IPS DF 4.7 (cell line): Measurements from ENCODE around the gene RTL1.

Experiments
- DNase-seq: peaks from one replicate; pipeline ENCODE4 v3.0.0-alpha.2; 2013; ENCODE audit warnings: low spot score; ENCODE audit errors: extremely low read depth

Gene RTL1

DNA sequence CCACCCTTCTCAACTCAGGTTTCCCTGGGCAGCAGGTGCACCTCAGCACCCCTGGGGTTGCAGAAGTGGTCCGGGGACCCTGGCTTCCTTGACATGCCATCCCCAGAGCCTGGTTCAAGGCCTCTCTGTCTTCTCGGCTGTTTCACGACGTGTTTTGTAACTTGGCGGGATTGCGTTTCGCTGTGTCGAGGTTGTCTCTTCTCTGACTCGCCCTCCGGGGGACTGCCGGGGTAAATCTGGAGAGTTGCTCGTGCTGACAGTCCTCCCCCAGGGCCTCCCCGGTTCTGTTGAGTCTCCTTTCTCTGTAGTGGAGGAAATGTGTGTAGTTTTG is 52.0 kb downstream of the RTL1 start:
- no peak for DNase-seq

DNA sequence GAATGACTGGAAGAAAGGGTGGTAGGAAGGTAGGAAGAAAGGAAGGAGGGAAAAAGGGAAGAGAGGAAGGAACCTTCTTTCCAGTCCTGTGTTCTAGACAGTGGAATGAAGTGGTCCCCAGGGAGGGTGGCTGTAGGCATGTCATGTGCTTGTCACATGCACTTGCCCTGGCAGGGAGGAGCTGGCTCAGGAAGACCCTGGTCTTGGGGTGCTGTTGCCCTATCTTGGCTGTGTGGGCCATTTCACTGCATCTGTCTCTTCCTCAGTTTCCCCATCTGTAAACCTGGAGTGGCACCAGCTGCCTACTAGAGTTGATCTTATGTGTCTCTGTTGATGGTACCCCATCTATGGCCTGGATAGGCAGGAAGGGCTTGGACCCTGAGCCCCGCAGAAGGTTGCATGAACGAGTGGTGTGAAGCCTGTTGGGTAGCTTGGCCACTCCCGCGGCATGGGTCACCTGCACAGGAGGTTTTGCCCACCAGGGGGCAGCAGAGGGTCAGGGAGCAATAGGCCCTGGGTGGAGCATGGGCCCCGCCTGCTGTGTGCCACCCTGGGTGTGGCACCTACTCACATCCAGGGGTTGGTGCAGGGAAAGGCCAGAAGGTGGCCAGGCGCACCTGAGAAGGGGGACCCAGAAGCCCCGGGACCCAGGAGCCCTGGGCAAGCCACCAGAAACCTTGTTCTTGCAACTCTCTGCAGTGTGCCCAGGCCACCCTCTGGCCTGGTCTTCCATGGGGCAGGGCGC is 52.5 kb downstream of the RTL1 start:
- DNase-seq, result peak; percentile 38

DNA sequence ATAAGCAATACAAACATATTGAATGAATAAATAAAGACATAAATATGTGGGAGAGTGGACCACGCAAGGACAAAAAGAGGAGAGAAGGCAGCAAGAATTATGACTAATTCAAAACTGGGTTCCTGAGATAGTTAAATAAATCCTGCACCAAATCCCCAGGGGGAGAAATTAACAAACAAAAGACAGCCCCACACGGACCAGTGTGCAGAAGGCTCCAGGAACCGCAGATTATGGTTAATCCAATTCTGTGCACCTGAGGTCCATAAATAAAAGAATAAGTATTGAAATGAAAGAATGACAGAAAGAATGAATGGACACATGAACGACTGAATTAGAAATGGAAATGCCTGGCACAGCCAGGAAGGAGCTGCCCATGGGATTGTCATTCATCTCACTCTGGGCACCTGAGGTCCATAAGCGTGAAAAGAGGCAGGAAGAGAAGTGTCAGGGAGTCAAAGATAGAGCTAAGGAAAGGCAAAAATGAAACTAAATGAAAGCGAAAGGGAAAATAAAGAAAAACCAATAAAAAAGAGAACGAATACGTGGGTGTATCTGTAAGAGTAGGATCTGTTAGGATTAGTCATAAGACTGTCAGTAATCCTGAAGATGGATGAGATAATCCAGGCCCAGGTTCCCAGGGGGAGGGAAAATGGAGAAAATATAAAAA is 54.3 kb downstream of the RTL1 start:
- DNase-seq, result no peak

DNA sequence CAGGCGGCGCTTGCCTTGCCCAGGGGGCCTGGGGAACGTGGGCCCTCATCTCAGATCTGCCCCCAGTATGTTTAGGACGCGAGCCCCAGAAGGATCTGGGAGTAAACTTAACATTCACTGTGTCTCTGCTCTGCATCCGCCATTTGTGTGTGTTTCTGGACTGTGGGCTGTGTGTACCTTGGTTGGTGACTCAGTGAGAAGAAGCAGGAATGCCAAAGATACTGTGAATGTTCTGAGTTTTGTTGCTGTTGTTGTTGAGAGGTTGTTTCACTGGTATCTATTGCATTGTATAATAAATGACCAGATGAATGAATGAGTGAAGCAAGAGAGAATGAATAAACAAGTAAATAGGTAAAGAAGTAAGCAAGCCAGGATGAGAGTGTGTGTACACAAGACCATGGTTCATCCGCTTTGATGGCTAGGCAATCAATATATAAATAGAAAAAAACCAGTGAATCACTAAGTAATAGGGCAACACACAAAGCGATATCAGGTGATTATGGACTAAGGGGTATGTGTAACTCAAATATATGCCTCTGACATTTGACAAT is 57.1 kb downstream of the RTL1 start:
- no peak for DNase-seq

DNA sequence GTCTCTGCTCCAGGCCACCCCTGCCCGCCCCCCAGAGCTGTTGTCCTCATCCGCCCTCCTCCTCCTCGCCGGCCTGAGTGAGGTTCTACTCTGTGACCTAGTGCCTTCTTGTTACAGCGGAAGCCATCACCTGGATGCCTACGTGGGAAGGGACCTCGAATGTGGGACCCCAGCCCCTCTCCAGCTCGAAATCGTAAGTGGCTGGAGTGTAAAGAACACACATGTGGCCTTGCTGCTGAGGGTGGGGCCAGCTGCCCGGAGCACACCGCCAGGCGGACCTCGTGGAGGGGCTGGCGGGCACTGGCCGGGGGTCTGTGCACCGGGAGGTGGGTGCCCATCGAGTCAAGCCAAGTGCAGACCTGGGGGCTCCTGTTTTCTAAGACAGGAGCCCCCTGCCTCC is 58.2 kb downstream of the RTL1 start:
- DNase-seq, result no peak

DNA sequence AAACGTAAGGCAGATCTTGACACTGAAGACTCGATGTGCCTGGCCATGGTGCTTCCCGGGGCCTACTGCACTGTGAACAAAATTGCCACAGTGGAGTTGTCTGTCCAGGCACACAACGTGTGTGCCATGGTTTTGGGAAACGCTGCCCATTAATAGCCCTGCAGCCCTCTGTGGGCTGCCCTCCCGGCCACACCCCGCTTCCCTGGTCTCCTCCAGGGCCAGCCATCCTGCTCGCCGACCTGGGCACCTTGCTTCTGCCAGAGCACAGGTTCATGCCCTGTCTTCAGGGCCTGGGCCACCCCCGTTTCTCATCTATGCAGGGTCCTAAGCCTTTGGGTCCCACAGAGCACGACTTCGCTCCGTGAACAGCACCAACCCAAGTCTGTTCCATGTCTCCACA is 58.7 kb downstream of the RTL1 start:
- DNase-seq, result no peak

DNA sequence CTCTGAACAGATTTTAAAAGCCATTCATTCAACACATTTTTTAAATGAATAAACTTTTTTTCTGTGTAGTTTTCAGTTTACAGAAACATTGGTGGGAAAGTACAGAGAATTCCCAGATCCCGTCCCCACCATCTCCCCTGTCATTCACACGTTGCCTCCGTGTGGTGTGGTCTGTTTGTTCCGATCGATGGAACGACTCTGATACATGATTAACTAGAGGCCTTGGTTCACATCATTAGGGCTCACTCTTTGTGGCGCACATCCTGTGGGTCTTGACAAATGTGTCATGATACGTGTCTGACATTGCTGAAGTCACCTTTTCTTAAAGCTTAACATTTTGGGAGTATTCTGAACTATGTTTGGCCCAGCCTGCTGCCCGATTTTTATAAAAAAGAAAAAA is 59.1 kb downstream of the RTL1 start:
- DNase-seq, result no peak

DNA sequence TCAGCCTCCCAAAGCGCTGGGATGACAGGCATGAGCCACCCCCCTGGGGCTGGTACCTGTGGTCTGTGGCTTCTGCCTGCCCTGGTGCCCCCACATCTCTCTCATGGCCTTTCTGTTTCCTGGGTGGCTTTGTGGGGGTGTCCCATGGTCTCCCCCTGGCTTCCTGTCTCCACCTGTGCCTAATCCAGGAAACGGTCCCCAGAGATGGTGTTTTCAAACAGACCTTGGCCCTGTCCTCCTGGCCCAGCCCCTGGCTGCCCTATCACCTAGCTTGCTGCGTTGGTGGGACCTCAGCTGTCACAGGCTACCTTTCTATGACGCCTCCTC is 59.5 kb downstream of the RTL1 start:
- DNase-seq, result no peak

DNA sequence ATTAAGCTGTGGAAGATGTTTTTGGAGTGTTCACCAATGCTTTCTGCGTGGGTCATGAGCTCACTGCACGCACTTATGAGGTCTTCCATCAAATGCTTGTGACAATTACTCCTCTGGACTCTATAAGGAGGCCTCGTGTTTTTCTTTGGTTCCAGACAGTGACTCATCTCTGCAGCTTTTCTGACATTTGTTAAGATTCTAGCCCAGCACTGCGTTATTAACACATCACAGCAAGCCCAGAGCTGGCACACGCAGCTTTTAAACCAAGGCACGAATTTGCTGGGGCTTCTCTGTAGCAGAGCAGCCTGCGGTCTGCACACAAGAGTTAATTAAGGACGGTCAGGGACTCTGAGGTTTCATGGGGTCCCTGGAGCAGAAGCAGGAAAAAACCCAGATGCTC is 60.7 kb downstream of the RTL1 start:
- no peak for DNase-seq

DNA sequence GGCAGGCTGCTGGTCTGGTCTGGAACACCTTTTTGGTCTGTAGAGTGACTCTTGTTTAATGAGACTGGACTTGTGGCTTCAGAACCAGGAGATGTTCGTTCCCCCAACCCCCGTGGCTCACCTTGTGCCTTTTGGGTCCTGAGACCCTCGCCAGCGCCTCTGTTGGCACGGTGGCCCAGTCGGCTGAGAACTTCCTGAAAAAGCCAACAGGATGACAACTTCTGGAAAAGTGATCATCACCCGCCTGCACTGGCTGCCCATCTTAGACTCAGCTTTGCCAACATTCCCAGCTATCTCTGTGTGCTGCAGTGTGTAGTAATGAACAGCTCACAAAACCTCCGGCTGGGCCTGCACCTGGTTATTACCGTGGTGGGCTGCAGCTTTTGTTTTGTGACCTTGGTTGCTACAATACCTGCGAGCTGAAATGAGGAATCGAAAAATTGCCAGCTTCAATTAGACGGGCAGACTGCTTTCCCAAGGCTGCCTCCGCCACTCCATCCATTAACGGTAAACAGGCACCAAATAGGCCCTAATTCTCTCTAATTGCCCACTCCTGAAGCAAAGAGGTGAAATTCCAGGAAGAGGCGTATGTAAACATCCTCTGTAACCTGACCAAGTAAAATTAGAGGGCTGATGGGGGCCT is 61.6 kb downstream of the RTL1 start:
- no peak for DNase-seq

DNA sequence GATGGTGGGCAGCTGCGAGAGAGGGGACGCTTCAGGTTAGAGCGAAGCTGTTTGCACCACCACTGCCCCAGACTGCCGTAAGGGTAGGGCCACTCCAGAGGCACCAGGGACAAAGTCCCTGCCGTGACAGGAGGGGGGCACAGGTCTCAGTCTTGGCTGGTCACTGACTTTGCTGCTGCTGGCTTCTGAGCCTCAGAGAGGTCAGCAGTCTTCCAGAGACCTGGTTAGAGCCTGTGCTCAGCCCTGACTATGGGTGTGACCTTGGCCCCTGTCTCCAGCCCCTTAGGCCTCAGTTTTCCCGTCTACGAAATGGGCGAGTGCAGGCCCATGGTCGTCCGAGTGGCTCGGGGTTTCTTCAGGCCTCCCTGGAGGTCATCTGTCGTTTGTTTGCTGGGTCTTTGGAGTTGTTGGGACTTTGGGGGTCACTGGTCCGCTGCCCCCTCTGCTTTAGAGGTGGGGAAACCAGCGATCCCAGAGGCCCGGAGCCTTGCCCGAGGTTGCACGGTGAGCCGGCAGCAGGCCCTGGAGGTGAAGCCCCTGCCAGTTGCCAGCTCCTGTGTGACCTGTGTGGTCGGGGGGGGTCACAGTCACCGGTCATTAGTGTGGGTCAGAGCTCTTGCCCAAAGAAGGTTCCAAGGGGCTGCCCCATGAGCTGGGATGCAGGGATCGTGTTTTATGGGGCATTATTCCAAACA is 62.3 kb downstream of the RTL1 start:
- DNase-seq, result no peak

DNA sequence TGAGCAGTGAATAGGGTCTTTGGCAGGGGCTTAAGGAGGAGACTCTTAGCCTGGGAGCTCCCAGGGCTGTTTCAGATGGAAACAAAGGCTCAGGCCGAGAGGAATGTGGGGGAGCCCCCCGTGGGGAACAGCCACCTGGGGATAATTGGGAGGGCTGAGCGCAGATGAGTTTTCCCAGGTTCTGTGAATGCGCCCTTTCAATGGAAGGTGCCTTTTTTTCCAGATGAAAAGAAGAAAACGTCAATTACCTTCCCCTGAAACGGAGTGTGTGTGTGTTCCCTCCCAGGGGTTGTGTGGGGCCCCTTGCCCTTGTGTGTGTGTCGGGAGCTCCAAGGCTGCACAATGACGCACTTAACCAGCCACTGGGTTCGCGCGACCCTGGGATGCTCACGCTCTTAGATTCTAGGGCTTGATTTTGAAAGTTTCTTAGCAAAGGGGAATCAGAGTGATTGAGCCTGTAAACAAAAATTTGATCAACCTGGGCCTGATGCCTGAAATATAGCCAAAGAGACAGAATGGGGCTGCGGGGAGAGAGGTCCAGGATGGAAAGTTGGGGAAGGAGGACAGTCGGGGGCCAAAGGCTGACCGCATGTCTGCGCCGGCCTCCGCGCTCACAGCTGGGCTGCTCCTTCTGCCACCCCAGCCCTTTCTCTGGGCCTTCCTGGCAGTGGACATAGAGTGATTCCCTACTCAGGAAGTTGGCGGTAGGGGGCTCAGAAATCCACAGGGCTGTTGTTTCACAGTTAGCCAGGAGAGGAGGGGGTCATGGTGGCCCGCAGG is 63.0 kb downstream of the RTL1 start:
- no peak for DNase-seq

DNA sequence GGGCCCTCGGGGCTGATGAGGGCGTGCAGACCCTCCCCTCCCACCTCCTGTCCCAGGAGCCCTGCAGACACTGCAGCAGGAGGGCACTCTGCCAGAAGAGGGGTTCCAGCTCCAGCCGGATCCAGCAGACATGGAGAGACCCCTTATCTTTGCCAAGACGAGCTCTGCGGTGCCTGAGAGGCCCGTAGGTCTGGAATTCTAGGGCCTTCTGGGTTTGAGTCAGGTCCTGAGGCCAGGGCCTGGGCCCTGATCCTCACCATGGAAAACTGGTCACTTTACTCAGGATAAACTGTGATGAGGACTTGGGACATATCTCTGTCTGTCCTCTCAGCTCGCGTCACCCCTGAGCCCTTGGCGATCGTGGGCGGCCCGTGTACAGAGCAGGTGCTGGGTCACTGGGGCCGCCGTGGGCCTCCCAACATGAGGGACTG is 63.8 kb downstream of the RTL1 start:
- no peak for DNase-seq

DNA sequence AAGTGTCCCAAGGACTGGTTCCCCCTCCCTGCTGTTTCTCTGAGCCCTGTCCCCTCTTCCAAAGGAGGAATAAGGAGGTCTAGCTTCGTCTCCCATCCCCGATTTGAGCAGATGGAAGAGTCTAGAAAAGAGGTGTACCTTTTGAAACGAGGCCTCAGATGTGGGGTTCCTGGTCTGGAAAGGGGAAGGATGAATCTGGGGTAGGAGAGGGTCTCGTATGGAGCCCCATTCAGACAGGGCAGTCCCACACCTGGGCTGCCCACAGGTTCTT is 64.3 kb downstream of the RTL1 start:
- DNase-seq, result no peak

DNA sequence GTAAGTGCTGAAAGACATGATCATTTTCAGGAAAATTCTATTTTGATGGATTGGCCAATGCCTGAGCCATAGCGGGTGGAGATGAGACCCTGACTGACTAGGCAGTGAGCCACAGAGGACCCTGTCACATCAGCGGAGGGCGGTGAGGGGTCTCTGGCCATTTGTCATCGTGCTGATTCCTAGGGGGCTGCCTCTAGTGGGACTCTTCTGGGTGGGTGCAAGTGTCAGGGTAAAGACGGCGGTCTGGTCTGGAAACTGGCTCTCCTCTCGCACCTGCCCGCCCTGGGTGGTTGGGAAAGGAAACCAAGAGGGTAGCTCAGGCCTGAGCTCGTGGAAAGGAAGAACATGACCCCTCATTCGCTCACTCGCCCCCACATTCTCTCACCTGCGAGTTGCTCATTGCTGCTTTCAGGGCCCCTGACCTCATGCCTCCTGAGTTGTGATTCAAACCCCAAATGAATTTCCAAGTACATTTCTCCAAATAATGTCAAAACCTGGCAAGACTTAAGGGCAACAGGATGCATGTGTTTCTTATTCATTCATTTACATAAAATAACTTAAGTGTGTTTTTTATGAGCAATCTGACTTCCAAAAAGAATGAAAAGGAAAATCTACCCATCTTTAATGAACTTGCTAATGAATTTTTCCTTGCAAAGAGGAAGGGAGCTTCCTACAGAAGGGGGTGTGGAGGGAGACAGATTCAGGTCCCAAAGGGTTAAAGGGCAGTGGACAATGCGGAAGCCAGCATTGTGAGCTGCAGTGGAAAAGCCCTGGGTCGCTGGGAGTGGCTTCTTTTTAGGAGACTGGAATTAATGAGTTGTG is 64.8 kb downstream of the RTL1 start:
- no peak for DNase-seq

DNA sequence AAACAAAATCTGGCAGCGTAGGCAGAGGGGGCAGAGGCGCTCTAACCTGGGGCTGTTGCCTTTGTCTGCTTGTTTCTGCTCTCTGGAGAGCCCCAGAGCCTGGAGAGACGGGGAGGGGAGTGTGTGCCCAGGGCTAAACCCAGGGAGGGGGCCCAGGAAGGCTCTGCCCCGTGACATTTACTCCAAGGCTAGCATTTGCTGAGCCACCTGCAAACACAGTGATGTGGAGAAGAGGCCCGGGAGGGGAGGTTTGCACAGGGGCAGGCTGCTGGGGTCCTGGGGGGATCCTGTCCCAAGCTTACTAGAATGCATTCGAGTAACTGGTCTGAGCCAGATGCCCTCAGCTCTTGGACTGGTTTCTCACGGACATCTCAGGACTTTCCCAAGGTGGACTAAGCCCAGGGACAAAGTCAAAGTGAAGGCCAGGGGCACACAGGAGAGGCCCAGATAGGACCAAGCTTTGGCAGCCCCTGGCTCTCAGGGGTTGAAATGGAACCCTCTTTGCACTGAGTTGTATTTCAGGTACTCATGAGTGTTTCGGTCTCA is 65.6 kb downstream of the RTL1 start:
- DNase-seq, result no peak

DNA sequence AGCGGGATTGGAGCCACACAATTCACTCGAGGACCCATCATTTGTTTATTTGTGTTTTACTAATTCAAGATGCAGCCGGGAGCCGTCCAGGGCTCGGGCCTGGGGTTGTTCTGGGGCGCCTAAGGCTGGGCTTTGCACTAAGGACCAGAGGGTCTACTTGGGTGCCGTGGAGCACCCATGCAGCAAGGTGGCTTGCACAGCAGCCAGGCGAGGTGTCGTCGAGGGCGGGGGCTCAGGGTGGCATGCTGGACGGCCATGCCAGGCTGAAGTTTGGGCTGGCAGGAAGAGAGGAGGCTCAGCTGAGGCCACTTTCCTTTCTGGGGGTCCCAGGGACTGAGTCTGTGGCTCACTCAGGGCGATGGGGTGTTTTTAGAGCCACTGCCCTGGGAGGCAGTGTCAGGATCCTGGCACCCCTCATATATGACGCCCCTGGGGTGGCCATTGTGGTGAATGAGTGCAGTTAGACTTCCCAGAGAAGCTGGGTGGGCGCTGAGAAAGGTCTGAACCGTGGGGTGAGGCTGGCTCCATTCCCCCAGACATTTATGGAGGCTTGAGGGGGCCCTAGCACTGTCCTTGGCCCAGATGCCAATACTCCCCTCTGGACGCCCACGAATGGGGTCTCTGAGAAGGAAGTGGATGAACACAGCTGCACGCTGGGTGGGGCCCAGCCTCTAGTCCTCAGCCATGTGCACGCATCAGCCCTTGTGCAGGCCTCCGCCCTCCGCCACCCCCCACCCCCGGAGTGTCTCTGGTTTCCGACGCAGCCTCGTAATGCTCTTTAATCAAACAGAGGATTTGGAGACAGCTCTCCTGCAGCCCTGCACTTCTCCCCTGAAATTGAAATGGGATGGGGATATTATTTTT is 66.3 kb downstream of the RTL1 start:
- no peak for DNase-seq

DNA sequence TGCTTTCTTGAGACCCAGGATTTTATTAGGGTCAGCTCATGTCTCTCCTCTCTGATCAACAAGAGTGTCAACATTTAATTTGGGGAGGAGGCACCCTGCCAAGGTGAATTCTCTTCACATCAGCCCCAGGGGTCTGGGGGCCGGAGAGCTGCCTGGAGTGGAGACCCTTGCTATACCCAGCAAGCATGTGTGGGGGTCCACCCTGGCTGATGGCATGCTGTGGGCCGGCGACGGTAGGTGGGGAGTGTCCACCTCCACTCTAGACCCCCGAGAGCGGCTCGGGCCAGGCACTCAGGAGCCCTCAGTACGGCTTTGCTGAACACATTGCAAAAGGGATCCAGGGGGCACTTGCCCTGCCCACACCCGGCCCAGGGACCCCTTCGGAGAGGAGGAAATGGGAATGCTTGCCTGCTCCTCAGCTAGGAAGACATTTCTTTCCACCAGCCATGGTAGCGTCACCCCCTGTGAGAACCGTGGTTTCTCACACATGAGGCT is 67.2 kb downstream of the RTL1 start:
- no peak for DNase-seq

DNA sequence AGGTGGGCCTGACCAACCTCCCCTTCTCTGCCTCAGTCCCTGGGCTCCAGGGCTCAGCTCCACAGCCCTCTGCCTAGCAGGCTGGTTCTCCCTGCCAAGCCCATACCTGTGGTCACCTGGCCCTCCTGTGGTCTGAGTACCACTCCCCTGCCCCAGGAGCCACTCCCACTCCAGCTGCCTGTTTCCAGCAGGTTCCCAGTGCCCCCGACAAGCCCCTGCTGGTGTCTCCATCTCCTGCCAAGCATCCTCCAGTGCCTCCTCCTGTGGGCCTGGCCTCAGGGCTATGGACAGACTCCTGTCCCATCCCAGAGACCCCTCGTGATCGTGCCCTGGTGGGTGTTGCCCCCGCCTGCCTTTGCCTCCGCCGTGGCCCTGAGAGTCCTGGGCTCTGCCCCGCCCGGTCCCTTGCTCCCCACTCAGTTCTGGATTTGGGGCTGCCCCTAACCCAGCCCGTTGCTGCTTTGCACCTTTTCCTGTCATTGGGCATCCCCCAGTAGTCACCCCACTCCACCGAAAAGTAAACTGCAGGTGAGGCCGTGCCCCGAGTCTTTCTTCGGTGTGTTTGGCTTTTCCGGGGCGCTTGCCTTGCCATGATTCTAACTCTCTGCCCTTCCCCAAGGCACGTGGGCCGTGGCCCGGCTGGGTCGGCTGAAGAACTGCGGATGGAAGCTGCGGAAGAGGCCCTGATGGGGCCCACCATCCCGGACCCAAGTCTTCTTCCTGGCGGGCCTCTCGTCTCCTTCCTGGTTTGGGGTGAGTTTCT is 67.8 kb downstream of the RTL1 start:
- DNase-seq, result no peak
